HUDEP-2 (cell line): Measurements from ENCODE around the gene PADI1.
A peak's percentile ranks its signal among the peaks of the same experiment; 100 is the strongest.

Experiments
- DNase-seq, 76 experiments: peaks; one replicate each; lab custom pipeline; 2025; ENCODE audit not compliant: unreplicated experiment in 76 of 76; lab: John Stamatoyannopoulos, UW

Gene PADI1

DNA sequence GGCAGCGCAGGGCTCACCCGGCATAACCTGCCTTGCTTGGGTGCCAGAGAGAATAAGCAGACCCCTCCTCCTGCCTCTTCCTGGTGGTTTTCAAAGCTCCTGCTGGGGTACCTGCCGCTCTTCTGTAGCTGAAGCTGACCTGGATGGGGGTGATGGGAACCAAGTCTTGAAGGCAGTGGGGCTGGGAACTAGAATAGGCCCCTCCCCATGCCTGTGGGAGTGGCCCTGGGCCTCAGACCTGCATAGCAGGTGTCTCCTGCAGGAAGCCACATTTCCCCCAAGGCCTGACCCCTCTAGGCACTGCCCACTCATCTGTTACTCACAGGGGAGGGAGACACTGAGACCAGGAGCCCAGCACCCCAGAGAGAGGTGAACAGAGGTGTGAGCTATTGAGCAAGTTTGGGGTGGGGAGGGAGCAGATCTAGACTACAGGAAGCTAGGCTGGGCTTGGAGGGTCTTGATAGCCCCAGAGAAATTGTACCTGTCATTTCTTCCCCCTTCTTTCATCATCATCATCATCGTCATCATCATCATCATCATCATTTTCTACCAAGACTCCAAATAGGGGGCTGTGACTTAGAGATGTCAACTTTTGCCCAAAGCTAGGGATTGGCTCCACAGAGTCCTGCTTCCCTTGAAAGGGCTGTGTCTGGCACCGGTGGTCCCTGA is 10.1 kb downstream of the PADI1 start:
- no peak for DNase-seq

DNA sequence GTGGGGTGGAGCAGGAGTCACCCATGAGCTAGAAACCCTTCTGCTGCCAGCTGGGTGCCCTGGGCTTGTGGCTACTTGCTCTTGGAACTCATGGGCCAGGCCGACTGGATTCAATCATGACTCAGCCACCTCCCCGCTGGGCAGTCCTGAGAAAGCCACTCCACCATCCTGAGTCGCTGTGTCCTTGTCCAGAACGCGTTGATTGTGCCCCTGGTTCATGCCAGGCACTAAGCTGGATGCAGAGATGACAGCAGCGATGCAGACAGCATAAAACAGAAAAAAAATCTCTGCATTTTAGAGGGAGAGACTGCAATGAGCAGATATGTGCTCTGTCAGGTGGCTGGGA is 10.6 kb downstream of the PADI1 start:
- DNase-seq: no peak

- DNase-seq: no peak
These were observed 11.2 kb downstream of the PADI1 start for GRCh38 chr1:17216078-17216477.

DNA sequence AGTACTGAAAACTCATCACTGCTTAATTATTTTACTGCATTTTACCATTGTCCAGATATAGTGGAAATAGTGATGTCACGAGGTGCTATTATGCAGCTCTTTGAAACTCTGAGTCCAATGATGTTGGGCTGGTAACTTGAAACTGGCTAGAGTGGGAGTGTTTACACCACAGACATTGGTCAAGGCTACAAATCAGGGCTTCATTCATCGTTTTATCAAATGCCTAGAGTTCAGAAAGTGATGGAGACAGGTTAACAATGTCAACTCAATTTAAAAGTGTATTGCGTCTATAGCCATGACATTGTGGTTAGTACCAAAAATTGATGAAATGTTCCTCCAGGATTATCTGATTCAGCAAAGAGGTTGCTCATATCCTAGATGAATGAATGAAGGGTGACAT is 12.7 kb downstream of the PADI1 start:
- DNase-seq: no peak

GRCh38 chr1:17218939-17219338 is 14.0 kb downstream of the PADI1 start:
- DNase-seq: no peak

DNA sequence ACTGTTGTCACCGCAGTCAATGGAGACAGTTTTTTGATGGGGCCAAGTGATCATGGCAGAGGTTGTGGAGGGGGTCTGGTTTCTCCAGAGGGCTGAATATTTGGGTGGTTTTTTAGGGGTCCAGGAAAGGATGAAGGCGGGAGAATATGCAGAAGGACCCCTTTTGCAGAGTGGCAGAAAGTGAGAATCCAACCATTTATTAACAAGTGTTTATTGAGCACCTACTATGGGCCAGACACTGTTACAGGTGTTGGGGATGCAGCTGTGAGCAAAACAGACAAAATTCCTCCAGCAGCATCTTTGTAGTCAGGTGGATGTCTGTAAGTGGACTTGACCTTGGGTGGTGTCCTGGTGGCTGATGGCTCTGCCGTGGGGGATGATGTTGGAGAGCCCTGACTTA is 15.4 kb downstream of the PADI1 start:
- DNase-seq: no peak

DNA sequence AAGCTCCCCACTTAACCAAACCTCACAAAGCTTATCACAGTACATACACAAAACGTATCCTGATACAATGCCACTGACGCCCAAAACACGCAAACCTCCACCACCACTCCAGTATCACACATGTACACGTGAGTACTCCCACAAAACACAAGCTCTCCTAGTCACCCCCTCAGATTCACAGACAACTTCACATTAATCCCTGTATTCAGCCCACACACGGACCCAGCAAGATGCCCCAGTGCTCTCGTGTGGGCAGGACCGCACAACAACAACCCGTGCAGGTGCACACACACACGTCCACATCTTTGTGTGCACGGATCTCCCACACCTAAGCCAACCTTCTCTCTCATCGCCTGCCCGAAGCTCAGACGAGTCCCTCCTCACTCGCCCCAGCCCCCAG is 17.6 kb downstream of the PADI1 start:
- no peak for DNase-seq

- no peak for DNase-seq
These were observed 19.5 kb downstream of the PADI1 start for GRCh38 chr1:17224434-17224833.

DNA sequence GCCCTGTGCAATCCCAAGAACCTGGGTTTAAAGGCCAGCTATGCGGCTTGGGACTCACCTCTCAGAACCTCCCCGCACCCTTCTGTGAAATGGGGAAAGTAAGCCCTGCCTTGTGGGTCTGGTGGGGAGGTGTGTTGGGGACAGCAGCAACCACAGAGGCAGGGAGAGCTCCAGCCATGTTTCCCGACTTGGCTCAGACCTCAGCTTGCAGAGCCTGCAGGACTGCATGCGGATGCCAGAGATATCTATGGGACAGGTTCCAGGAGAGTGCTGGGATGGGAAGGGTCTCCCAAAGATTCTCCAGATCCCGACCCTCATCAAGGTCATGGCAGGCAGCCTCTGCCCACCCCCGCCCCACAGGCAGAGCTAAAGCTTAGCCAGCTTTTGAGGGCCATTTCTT is 20.2 kb downstream of the PADI1 start:
- no peak for DNase-seq

- no peak for DNase-seq
These were observed 22.5 kb downstream of the PADI1 start for GRCh38 chr1:17227358-17227915.

DNA sequence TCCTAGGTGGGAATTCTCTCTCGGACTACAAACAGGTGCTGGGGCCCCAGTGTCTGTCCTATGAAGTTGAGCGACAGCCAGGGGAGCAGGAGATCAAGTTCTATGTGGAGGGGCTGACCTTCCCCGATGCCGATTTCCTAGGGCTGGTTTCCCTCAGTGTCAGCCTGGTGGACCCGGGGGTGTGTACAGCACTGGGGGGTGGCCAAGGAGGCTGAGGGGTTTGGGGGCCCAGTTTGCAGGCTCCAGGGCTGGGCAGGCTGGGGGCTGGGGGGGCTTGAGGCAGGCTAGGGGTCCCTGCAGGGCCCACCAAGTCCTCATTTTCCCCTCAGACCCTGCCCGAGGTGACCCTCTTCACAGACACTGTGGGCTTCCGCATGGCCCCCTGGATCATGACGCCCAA is 23.7 kb downstream of the PADI1 start:
- no peak for DNase-seq

GRCh38 chr1:17229379-17229778 is 24.5 kb downstream of the PADI1 start:
- no peak for DNase-seq

DNA sequence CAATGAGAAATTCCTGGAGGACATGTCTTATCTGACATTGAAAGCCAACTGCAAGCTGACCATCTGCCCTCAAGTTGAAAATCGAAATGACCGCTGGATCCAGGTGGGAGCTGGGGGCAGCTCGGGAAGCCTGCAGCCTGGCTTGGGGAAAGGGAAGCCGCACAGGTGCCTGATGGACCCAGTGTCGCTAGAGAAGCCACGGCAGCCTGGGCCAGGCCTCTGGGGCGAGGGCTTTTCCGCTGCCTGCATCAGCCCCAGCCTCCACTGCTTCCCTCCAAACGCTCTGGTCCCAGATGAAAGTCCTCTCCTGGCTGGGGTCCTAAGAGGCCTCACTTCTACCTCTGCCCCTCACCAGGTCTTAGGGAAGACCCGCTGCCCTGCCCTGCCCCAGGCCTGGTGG is 25.2 kb downstream of the PADI1 start:
- no peak for DNase-seq

- DNase-seq: no peak
These were observed 25.9 kb downstream of the PADI1 start for GRCh38 chr1:17230671-17231310.

DNA sequence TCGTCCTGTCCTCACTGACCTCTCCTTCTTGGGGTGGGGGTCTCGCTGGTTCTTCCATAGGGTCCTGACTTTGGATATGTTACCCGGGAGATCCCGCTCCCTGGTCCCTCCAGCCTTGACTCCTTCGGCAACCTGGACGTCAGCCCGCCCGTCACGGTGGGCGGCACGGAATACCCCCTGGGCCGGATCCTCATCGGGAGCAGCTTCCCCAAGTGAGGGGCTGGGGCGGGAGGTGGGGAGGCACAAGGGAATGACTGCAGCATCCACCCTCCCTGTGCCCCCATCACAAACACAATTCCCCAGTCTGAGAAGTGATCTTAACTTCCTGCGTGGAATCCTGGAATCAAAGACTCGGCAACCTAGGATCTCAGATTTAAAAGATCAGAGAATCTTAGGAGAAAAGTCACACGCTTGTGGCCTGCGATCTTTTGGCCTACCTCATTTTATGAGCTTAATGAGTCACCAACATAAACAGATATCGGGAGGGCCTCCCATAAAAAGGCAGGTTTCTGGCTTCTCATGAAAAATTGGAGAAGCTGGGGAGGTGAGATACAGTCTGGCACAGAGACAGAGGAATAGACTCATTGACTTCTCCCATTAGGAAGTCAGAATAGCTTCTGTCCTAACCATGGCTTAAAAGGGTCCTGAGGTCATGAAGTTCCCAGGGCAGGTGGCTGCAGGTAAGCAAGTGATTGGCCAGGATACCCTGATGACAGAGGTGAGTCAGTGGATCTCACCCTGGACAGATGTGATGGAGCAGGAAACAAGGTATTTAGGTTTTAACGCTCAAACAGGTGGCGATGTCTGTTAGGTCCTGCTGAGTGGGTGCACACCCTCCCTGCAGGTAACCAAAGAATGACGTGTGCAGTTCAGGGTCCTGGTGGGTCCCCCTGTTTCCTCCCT is 28.1 kb downstream of the PADI1 start:
- no peak for DNase-seq

GRCh38 chr1:17233675-17234320 is 28.9 kb downstream of the PADI1 start:
- DNase-seq: peak in 7 of 76 experiments; percentile 1 to 30 (median 6)

DNA sequence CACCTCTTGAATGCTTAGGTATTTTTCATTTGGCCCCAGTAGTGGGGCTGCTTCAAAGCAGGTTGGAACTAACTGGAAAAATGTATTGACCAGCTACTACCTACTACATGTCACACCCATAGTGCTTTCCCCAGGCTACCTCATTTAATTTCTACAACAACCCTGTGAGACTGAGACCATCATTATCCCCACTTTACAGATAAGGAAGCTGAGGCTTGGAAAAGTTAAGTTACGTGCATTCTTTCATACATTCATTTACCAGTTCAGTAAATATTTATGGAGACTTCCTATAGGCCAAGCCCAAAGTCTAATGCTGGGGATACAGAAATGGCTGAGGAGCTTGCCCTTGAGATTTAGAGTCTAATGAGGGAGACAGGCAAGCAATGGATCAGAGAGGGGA is 29.5 kb downstream of the PADI1 start:
- DNase-seq: no peak

DNA sequence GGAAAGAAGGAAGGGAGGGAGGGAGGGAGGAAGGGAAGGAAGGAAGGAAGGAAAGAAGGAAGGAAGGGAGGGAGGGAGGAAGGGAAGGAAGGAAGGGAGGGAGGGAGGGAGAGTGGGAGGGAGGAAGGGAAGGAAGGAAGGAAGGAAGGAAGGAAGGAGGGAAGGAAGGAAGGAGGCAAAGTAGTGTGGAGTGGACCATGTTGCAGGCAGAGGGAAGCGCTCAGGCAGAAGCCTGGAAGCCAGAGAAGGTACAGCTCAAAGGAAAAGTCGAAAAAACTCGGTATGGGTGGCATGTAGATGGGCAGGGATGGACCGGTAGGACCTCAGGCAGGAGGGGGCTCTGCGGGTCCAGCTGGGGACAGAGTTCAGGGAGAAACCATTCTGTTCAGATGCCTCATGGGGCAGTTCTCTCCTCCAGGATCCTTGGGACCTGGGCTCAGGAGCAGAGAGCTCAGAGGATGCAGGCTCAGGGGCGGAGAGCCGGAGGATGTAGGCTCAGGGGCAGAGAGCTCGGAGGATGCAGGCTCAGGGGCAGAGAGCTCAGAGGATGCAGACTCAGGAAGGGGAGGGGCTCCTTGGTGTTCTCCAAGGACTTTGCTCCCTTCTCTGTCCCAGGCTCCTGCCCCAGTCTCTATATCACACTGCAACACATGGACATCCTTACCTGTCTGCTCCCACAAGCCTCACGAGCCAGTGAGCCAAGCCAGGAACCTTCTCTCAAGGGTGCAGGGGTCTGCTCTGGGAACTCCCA is 30.4 kb downstream of the PADI1 start:
- no peak for DNase-seq

GRCh38 chr1:17236779-17237560 is 32.0 kb downstream of the PADI1 start:
- peak in 67 of 76 experiments; percentile 6 to 83 (median 56) for DNase-seq

DNA sequence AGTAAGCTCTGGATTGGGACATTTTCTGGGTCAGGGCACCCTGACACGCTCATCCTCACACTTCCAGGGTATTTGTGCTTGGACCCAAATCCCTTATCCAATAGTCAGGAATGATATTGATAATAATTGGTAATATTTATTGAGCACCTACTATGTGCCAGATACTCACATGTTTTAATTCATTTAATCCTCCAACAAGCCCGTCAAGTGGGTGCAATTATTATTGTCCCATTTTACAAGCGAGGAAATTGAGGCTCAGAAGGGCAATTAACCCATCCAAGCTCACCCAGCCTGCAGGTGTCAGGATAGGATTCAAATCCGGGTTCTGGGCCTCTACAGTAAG is 32.6 kb downstream of the PADI1 start:
- no peak for DNase-seq
